Smooth muscle cell of the brain vasculature (primary cell): ENCODE measurements around the gene SPHKAP.
"Not testable (repeated sequence)": the region's sequence is repeated elsewhere in the genome, so short reads cannot be mapped to it uniquely, and the experiment has no call there.

ENCODE experiments used
- DNase-seq: peaks from one replicate; pipeline ENCODE4 v3.0.0-alpha.2; 2012; ENCODE audit warnings: low read depth, low spot score

The SPHKAP gene

DNA sequence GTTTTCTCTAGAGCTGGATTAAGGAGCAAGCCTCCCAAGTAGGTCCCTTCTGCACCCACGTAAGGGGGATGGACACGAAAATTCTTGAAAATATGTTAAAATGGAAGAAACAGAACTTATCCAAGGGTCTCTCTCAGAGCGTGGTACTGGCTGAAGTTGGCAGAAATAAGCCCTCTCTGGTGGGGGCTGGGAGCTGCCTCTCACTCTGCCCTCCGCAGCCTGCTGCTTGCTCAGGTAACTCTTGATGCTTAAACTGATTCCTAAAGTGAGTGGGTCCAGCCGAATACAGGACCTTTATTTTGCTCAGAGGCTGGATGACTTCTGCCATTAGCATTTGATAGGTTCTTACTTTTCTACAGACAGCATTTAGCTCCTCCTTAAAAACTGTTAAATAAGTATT is 78.1 kb downstream of the SPHKAP start:
- DNase-seq: no peak

- no peak for DNase-seq
These were observed 78.5 kb downstream of the SPHKAP start for GRCh38 chr2:228102949-228103348.

GRCh38 chr2:228094377-228094921 is 87.0 kb downstream of the SPHKAP start:
- no peak for DNase-seq

DNA sequence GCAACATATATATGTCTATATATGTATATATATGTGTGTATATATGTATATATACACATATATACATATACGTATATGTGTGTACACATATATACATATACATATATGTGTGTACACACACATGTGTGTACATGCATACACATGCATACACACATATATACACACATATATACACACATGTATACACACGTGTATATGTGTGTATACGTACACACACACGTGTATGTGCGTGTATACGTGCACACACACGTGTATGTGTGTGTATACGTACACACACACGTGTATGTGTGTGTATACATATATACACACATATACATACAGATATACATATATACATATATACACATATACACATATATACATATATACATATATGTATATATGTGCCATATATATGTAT is 89.4 kb downstream of the SPHKAP start:
- DNase-seq: no peak

- no peak for DNase-seq
These were observed 94.9 kb downstream of the SPHKAP start for GRCh38 chr2:228086561-228086960.

GRCh38 chr2:228084717-228085116 is 96.8 kb downstream of the SPHKAP start:
- no peak for DNase-seq

- no peak for DNase-seq
These were observed 98.4 kb downstream of the SPHKAP start for GRCh38 chr2:228083131-228083530.

DNA sequence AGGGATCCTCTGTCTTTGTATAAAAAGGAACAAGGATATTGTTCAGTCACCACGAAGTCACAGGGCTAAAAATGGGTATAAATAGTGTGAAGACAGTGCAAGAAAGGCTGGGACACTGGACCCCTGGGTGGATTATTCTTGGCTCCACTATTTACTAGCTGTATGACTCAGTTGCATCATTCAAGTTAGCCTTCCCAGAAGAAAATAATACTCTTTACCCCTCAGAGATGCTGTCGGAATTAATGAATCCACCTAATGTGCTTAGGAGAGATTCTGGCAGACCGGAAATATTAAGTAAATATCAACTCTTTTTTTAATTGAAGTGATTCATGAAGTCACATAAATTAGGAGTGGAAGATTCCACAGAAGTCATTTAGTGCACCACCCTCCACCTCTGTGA is 98.9 kb downstream of the SPHKAP start:
- no peak for DNase-seq

DNA sequence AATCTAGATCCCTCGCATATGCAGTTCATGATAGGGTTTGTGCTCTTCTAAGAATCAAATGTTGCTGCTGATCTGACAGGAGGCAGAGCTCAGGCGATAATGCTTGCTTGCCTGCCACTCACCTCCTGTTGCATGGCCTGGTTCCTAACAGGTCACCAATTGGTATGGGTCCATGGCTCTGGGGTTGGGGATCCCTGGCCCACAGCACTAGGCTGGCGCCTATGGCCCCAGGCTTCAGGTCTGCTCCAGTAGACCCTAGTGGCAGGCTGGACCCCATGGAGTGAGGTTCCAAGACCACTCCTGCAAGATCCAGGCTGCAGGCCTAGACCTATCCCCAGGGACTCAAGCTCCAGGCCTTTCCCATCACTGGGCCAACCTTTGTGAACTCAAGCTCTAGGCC is 102.3 kb downstream of the SPHKAP start:
- DNase-seq: no peak

GRCh38 chr2:228076695-228077094 is 104.8 kb downstream of the SPHKAP start:
- not testable (repeated sequence) for DNase-seq

- no peak for DNase-seq
These were observed 108.8 kb downstream of the SPHKAP start for GRCh38 chr2:228072669-228073068.

- no peak for DNase-seq
These were observed 114.2 kb downstream of the SPHKAP start for GRCh38 chr2:228067309-228067708.

GRCh38 chr2:228066126-228066798 is 115.2 kb downstream of the SPHKAP start:
- DNase-seq: no peak

- no peak for DNase-seq
These were observed 115.8 kb downstream of the SPHKAP start for GRCh38 chr2:228065686-228066085.

DNA sequence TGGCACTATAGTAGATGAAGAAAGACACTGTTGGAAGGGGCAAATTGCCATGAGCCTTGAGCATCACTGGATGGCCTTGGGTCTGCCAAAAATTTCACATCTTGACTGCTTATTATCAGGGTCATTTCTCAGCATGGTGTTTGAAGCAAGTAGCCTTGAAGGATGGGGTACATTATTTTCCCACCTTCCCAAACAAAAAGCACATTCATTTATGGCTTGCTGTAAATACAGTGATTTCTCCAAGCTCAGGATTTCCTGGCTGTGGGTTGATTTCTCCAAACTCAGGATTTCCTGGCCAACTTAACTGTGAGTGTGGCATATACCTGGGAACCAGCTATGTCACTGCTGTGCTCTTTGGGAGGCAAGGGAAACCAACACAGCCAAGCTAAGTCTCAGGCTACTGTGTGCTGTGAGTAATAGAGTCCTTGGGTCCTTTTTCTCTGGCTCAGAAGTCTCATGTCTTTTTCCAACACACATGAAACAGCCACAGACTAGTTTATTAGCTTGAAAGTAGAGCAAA is 116.6 kb downstream of the SPHKAP start:
- no peak for DNase-seq

GRCh38 chr2:228064024-228064423 is 117.5 kb downstream of the SPHKAP start:
- no peak for DNase-seq

GRCh38 chr2:228063558-228063957 is 117.9 kb downstream of the SPHKAP start:
- no peak for DNase-seq

DNA sequence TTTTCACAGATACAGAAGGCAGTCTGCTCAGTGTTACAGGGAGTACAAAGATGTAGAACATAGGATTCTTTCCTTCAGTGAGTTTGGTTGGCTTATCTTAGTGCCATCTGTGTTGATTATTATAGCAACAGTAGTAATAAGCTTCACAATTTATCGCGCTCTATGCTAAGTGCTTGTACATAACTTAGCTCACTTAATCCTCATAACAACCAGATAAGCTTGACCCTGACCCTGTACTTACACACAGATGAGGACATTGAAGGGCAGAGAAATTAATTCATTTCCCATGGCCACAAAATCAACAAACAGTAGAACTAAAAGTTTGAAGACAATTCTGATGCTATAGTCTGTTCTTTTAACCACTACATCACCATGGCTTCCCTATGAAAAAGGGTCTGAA is 121.8 kb downstream of the SPHKAP start:
- no peak for DNase-seq

- DNase-seq: no peak
These were observed 125.0 kb downstream of the SPHKAP start for GRCh38 chr2:228056293-228057097.

- DNase-seq: no peak
These were observed 132.5 kb downstream of the SPHKAP start for GRCh38 chr2:228048838-228049490.

DNA sequence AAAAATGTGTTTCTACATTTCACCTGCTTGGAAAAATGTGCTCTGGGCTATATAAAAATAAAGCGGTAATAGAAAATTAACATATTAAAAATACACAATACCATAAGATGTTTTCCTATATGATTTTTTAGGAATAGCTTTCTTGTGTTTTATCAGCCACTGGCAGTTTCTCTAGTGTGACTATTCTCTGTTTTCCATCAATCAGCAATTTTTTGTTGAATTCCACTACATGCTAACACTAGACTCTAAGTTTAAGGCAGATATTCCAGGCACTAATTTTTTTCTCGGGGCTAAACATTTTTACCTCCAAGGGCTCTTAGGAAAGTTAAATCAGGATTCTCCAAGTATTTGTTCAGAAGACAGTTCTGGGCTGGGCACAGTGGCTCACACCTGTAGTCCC is 140.5 kb downstream of the SPHKAP start:
- no peak for DNase-seq
